B cell (primary cell): ENCODE results near the gene PFDN2. TPM values are rescaled to one million over a fixed set of nuclear protein-coding genes. Genes with fewer than 3 reads are reported as not detected.

Experiments
- ATAC-seq: fragments of 200-7000 bp; cut with Tn5 transposase; one replicate; pipeline ENCODE4 v1.10.0; 2021; ENCODE audit warnings: low read depth, mild to moderate bottlenecking, moderate number of reproducible peaks, moderate library complexity
- CTCF ChIA-PET: fragments of 350-600 bp; sonication (Branson Sonifier 250); formaldehyde crosslinking; loops from one replicate; lab custom pipeline; 2021; ENCODE audit warnings: antibody characterized with exemption, inconsistent platforms; lab: Charles Lee
- POLR2A ChIA-PET: fragments of 350-600 bp; sonication (Branson Sonifier 250); formaldehyde crosslinking; loops from one replicate; lab custom pipeline; 2021; ENCODE audit warnings: antibody characterized with exemption; lab: Charles Lee
- DNase-seq: peaks from one replicate; pipeline ENCODE4 v3.0.0; 2013
- H2AFZ ChIP-seq: 2 replicates; pipeline ENCODE4 v1.6.1; 2012; ENCODE audit warnings: mild to moderate bottlenecking, low read depth, low read length; ENCODE audit not compliant: insufficient read depth, poor library complexity, severe bottlenecking
- H3K27ac ChIP-seq, 2 donors: 1 replicate in 1 of 2; 2 replicates in 1 of 2; pipeline ENCODE4 v1.5.1; 2012 to 2013; ENCODE audit warnings: low read length in 2 of 2, mild to moderate bottlenecking in 2 of 2, moderate library complexity in 1 of 2
- H3K27me3 ChIP-seq, 4 experiments: fragments of 200-600 bp in 1 of 4; sonication (generic) in 1 of 4; replicated peaks in 1 of 4; 1 replicate in 2 of 4; 2 replicates in 2 of 4; pipeline versions ENCODE4 v1.6.1 to v1.7.0; 2013 to 2016; ENCODE audit warnings: low read length in 3 of 4, mild to moderate bottlenecking in 2 of 4, mixed read lengths in 1 of 4, moderate library complexity in 1 of 4; ENCODE audit not compliant: insufficient read depth in 4 of 4, control insufficient read depth in 3 of 4; ENCODE audit errors: control extremely low read depth in 1 of 4
- H3K36me3 ChIP-seq, 2 experiments: replicated peaks in 1 of 2; 1 replicate in 1 of 2; 2 replicates in 1 of 2; pipeline versions ENCODE4 v1.6.1 to v1.7.1; 2013; ENCODE audit warnings: low read length in 1 of 2; ENCODE audit not compliant: insufficient read depth in 2 of 2, control insufficient read depth in 1 of 2; ENCODE audit errors: control extremely low read depth in 1 of 2, extremely low read depth in 1 of 2
- H3K4me1 ChIP-seq, 2 donors: fragments of 200-600 bp in 1 of 2; sonication (generic) in 1 of 2; 1 replicate in 1 of 2; 2 replicates in 1 of 2; pipeline versions ENCODE4 v1.5.1 to v1.6.1; 2013 to 2017; ENCODE audit warnings: low read length in 2 of 2; ENCODE audit not compliant: control insufficient read depth in 2 of 2, insufficient read depth in 2 of 2
- H3K4me2 ChIP-seq: replicated peaks from 2 replicates; pipeline ENCODE3; 2012; ENCODE audit warnings: mild to moderate bottlenecking, low read depth, low read length; ENCODE audit not compliant: poor library complexity, severe bottlenecking
- H3K4me3 ChIP-seq, 5 experiments: fragments of 200-600 bp in 1 of 5; sonication (generic) in 1 of 5; 1 replicate in 3 of 5; 2 replicates in 2 of 5; pipeline versions ENCODE4 v1.5.1 to v1.7.0; 2011 to 2016; ENCODE audit warnings: low read length in 4 of 5, mild to moderate bottlenecking in 4 of 5, low read depth in 2 of 5, control low read depth in 1 of 5, moderate library complexity in 1 of 5; ENCODE audit not compliant: insufficient read depth in 1 of 5; ENCODE audit errors: control extremely low read depth in 1 of 5, extremely low read depth in 1 of 5
- H3K79me2 ChIP-seq: fragments of 200-600 bp; sonication (generic); one replicate; pipeline ENCODE4 v1.6.0; 2016; ENCODE audit warnings: low read length; ENCODE audit not compliant: control insufficient read depth, insufficient read depth
- H3K9ac ChIP-seq: fragments of 200-600 bp; sonication (generic); 2 replicates; pipeline ENCODE4 v1.6.1; 2017; ENCODE audit warnings: mild to moderate bottlenecking, low read length, moderate library complexity
- H3K9me3 ChIP-seq, 3 donors: one replicate each; pipeline versions ENCODE4 v1.6.1 to v1.7.1; 2013; ENCODE audit warnings: low read length in 2 of 3; ENCODE audit not compliant: control insufficient read depth in 2 of 3, insufficient read depth in 1 of 3; ENCODE audit errors: control extremely low read depth in 1 of 3
- H4K20me1 ChIP-seq: 2 replicates; pipeline ENCODE4 v1.6.0; 2012; ENCODE audit warnings: mild to moderate bottlenecking, low read length; ENCODE audit not compliant: insufficient read depth, control insufficient read depth, poor library complexity, severe bottlenecking
- H3K27ac Mint-ChIP-seq: one replicate; pipeline ENCODE4 v1.8.0; 2021; ENCODE audit warnings: mixed read lengths
- H3K27me3 Mint-ChIP-seq: one replicate; pipeline ENCODE4 v1.8.0; 2021; ENCODE audit warnings: mixed read lengths
- H3K4me1 Mint-ChIP-seq: one replicate; pipeline ENCODE4 v1.8.0; 2021; ENCODE audit warnings: mixed read lengths
- H3K4me3 Mint-ChIP-seq: one replicate; pipeline ENCODE4 v1.8.0; 2021; ENCODE audit warnings: mixed read lengths
- H3K9me3 Mint-ChIP-seq: one replicate; pipeline ENCODE4 v1.8.0; 2022; ENCODE audit warnings: mixed read lengths; ENCODE audit not compliant: insufficient read depth
- EZH2 ChIP-seq: IDR thresholded peaks from 2 replicates; pipeline ENCODE4 v1.6.1; 2012; ENCODE audit warnings: borderline replicate concordance, low read depth, mild to moderate bottlenecking, moderate library complexity, low read length; ENCODE audit not compliant: insufficient read depth, poor library complexity, severe bottlenecking
- WGBS: methylation state at CpG from one replicate; pipeline ENCODE4 v1.1.5; 2013; ENCODE audit warnings: missing lambda C conversion rate; ENCODE audit not compliant: insufficient coverage; 5-methylcytosine and 5-hydroxymethylcytosine counted together
- intact Hi-C: fragments of 100-400 bp; cut with micrococcal nuclease; formaldehyde crosslinking; loops from one replicate; pipeline ENCODE4 v1.10.0; 2022
- polyA plus RNA-seq: library from polyadenylated mRNA; depleted of rRNA; stranded (reverse); fragments of >200 nt; gene quantifications from 2 replicates; pipeline ENCODE4 v1.2.3, GENCODE V29; 2012
- total RNA-seq, 2 donors: library from RNA; stranded (reverse); fragments of 120-200 nt in 1 of 2; gene quantifications; 1 replicate in 1 of 2; 2 replicates in 1 of 2; pipeline versions ENCODE4 v1.2.3 to v1.2.4, GENCODE V29; 2013 to 2022
- TF ChIP-seq, protein P1 (sequence below): fragments of 200-600 bp; IDR thresholded peaks from one replicate; pipeline ENCODE4 v1.8.0; 2022; ENCODE audit warnings: antibody characterized with exemption, mild to moderate bottlenecking

Gene PFDN2
- total and polyA plus RNA-seq, 2 donors (not counting 1 experiment from before 2014, with no cell fraction given), result 29.9 to 43.2 TPM

- H3K79me2 ChIP-seq, result peaks cover 97% of the 10 kb centered on the region
- no peak overlapping the region for H2AFZ ChIP-seq
- H3K36me3 ChIP-seq, result peaks cover 11 to 15% of the 10 kb centered on the region in 2 experiments
- peaks cover 27% of the 10 kb centered on the region for H4K20me1 ChIP-seq
- H3K4me1 ChIP-seq, result peaks cover 25 to 30% of the 10 kb centered on the region in 2 donors
- no peaks in the 10 kb centered on the region for H3K9me3 ChIP-seq
- no peak overlapping the region for H3K4me2 ChIP-seq
- no peak overlapping the region for H3K4me3 ChIP-seq
- no peaks in the 10 kb centered on the region for H3K27me3 Mint-ChIP-seq
- no peak overlapping the region for H3K9ac ChIP-seq
- ATAC-seq, result no peak
- H3K4me3 Mint-ChIP-seq, result no peak overlapping the region
- TF ChIP-seq, protein P1, sequence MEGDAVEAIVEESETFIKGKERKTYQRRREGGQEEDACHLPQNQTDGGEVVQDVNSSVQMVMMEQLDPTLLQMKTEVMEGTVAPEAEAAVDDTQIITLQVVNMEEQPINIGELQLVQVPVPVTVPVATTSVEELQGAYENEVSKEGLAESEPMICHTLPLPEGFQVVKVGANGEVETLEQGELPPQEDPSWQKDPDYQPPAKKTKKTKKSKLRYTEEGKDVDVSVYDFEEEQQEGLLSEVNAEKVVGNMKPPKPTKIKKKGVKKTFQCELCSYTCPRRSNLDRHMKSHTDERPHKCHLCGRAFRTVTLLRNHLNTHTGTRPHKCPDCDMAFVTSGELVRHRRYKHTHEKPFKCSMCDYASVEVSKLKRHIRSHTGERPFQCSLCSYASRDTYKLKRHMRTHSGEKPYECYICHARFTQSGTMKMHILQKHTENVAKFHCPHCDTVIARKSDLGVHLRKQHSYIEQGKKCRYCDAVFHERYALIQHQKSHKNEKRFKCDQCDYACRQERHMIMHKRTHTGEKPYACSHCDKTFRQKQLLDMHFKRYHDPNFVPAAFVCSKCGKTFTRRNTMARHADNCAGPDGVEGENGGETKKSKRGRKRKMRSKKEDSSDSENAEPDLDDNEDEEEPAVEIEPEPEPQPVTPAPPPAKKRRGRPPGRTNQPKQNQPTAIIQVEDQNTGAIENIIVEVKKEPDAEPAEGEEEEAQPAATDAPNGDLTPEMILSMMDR, result no peak
- no peak for TF ChIP-seq EZH2
- peaks cover 56% of the 10 kb centered on the region for H3K4me1 Mint-ChIP-seq
- H3K27me3 ChIP-seq, result no peaks in the 10 kb centered on the region
- intact Hi-C loops, result no loop called here
- ChIA-PET CTCF (no interaction called here), POLR2A (no interaction called here)
- DNase-seq, result no peak
- H3K27ac ChIP-seq, result no peak overlapping the region
- 0% methylated on average over 1 of the region's 1 CpG for WGBS
- no peak overlapping the region for H3K27ac Mint-ChIP-seq
- no peaks in the 10 kb centered on the region for H3K9me3 Mint-ChIP-seq
Measured at GRCh38 chr1:161113915-161114314, 3.9 kb downstream of the PFDN2 start.

DNA sequence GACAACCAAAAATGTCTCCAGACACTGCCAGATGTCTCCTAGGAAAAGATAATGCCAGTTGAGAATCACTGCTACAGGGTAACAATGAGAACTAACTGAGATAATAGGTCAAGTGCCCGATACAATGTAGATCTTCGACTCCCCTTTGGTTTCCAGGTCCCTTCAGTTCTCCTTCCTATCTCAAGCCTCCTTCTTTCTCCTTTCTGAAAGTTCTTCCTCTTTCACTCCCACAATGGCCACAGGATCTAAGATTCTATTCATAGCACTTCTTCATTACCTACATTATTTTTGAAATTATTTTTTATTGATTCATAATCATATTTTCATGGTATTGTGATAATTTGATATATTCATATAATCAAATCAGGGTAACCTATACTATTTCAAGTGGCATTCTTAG lies 6.3 kb downstream of the PFDN2 start:
- peaks cover 36% of the 10 kb centered on the region for H3K4me1 Mint-ChIP-seq
- Histone ChIP-seq H3K79me2 (peaks cover 95% of the 10 kb centered on the region), H3K4me3 (no peak overlapping the region), H3K27me3 (no peaks in the 10 kb centered on the region), H3K4me1 (peaks cover 11 to 13% of the 10 kb centered on the region in 2 donors), H3K9ac (no peak overlapping the region), H2AFZ (no peak overlapping the region), H4K20me1 (peaks cover 31% of the 10 kb centered on the region), H3K4me2 (no peak overlapping the region), H3K9me3 (no peaks in the 10 kb centered on the region), H3K36me3 (peaks cover 11 to 17% of the 10 kb centered on the region in 2 experiments), H3K27ac (peak overlapping the region in 1 of 2 donors; percentile 25)
- H3K9me3 Mint-ChIP-seq, result no peaks in the 10 kb centered on the region
- WGBS, result no CpG with 5 or more reads among the region's 2 CpGs
- TF ChIP-seq, protein P1, result no peak
- TF ChIP-seq EZH2, result no peak
- CTCF ChIA-PET, result interaction anchor here (1.1 kb wide), 1 partner anchor 22 kb away, joined by 3 read pairs; the partner anchor contains the start of gene NECTIN4
- no peak for ATAC-seq
- H3K27me3 Mint-ChIP-seq, result no peaks in the 10 kb centered on the region
- H3K27ac Mint-ChIP-seq, result no peak overlapping the region
- H3K4me3 Mint-ChIP-seq, result no peak overlapping the region
- intact Hi-C loops, result no loop called here
- no peak for DNase-seq
- POLR2A ChIA-PET, result no interaction called here
